GM12874 (cell line): Measurements from ENCODE around the gene MMP2.

ENCODE experiments used
- CTCF ChIP-seq: IDR thresholded peaks from 2 replicates; pipeline ENCODE4 v1.5.1; 2011; ENCODE audit warnings: low read depth, mild to moderate bottlenecking, control low read depth, low read length, moderate library complexity; ENCODE audit not compliant: insufficient read depth

Gene MMP2

GRCh38 chr16:55488306-55488705, 9.3 kb downstream of the MMP2 start:
- TF ChIP-seq CTCF = no peak

- no peak for TF ChIP-seq CTCF
Measured at GRCh38 chr16:55489119-55489955, 10.3 kb downstream of the MMP2 start.

GRCh38 chr16:55489956-55490265, 10.9 kb downstream of the MMP2 start:
- no peak for TF ChIP-seq CTCF

- TF ChIP-seq CTCF = no peak
Measured at GRCh38 chr16:55490301-55490700, 11.3 kb downstream of the MMP2 start.

- no peak for TF ChIP-seq CTCF
Measured at GRCh38 chr16:55491691-55492090, 12.7 kb downstream of the MMP2 start.

- no peak for TF ChIP-seq CTCF
Measured at GRCh38 chr16:55492756-55493380, 13.9 kb downstream of the MMP2 start.

GRCh38 chr16:55494994-55495421, 16.0 kb downstream of the MMP2 start:
- no peak for TF ChIP-seq CTCF
